GM12892 (cell line): Measurements from ENCODE around the gene CD109.

ENCODE experiments used
- DNase-seq: peaks from one replicate; pipeline ENCODE4 v3.0.0; 2011; ENCODE audit not compliant: insufficient read length
- FAIRE-seq: peaks from 2 replicates; lab custom pipeline; 2011; peaks lifted over from hg19 to GRCh38; lab: Jason Lieb, UNC
- POLR2A ChIP-seq: IDR thresholded peaks from 2 replicates; pipeline ENCODE4 v1.6.1; 2011; ENCODE audit warnings: low read depth, low read length, control low read depth
- POLR2AphosphoS5 ChIP-seq: IDR thresholded peaks from 2 replicates; pipeline ENCODE4 v1.6.1; 2011; ENCODE audit warnings: low read depth, low read length, control low read depth
- TAF1 ChIP-seq: IDR thresholded peaks from 2 replicates; pipeline ENCODE4 v1.6.1; 2011; ENCODE audit warnings: low read depth, mild to moderate bottlenecking, control low read depth, low read length, borderline replicate concordance

The CD109 gene

DNA sequence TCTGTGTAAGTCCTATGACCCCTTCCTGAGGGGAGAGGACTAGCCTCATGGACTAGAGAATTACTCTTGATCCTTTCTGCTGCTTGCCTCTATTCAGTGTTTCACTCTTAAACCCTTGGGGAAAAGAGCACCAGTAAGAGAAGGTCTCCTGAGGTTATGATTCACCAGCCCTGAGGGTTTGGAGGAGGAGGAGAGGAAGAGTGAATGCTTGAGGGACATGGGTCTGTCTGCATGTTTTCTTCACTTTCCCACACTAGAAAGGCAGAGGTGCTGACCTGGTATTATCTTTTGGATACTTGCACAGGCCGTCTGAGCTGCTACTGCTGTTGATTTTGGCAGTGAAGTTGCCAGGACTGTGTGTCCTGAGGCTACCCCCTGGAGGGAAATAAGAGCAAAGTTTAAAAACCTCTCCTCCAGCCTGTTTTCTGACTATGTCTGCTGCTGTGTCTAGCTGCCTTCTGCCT is 78.3 kb downstream of the CD109 start:
- no peak for FAIRE-seq
- no peak for TF ChIP-seq POLR2AphosphoS5
- TF ChIP-seq TAF1 = no peak
- TF ChIP-seq POLR2A = no peak
- DNase-seq = no peak

- no peak for TF ChIP-seq POLR2AphosphoS5
- no peak for TF ChIP-seq TAF1
- TF ChIP-seq POLR2A = no peak
- DNase-seq (no peak), FAIRE-seq (no peak)
Measured at GRCh38 chr6:73779943-73780342, 83.9 kb downstream of the CD109 start.

- FAIRE-seq = no peak
Measured at GRCh38 chr6:73782911-73783310, 86.9 kb downstream of the CD109 start.

DNA sequence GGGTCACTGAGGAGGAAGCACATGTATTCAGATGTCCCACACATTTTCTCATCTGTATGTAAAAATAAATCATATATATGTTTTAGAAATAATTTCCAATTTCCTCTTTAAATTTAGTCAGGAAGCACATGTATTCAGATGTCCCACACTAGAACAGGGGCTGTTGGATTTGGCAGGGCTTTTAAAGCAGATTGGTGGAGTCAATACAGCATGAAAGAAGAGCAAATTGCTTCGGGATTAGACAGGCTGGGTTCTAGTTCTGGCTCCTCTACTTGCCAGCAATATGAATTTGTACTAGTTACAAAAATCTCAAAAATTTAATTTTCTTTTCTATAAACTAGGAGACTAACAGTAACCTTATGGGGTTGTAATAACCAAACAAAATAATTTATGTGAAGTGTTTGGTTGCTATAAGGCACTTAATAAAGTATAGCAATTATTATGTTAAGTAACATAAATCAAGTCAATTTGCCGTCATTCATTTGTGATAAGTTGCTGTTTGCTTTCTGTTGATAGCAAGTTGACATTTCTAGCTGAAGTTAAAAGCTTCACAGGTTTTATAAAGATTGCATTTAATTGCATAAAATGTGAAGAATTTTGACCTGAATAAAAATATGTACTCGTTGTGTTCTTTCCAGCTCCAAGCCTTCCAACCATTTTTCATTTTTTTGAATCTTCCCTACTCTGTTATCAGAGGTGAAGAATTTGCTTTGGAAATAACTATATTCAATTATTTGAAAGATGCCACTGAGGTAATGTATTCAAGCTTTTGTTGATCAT is 88.9 kb downstream of the CD109 start:
- no peak for FAIRE-seq
- DNase-seq = no peak

More at GRCh38 chr6:73782911-73783310, 86.9 kb downstream of the CD109 start:
- TF ChIP-seq TAF1 = no peak
- no peak for TF ChIP-seq POLR2AphosphoS5
- TF ChIP-seq POLR2A = no peak
- DNase-seq = no peak

GRCh38 chr6:73790574-73790973 is 94.6 kb downstream of the CD109 start:
- FAIRE-seq (no peak), DNase-seq (no peak)
- no peak for TF ChIP-seq POLR2AphosphoS5
- TF ChIP-seq POLR2A = no peak
- no peak for TF ChIP-seq TAF1

More for the DNA sequence above, 88.9 kb downstream of the CD109 start:
- no peak for TF ChIP-seq POLR2A
- no peak for TF ChIP-seq POLR2AphosphoS5
- no peak for TF ChIP-seq TAF1

GRCh38 chr6:73791336-73791735 is 95.3 kb downstream of the CD109 start:
- FAIRE-seq = no peak
- no peak for DNase-seq

GRCh38 chr6:73792738-73793137 is 96.7 kb downstream of the CD109 start:
- TF ChIP-seq TAF1 = no peak
- TF ChIP-seq POLR2A = no peak
- no peak for TF ChIP-seq POLR2AphosphoS5
- no peak for DNase-seq
- FAIRE-seq = no peak

More at GRCh38 chr6:73791336-73791735, 95.3 kb downstream of the CD109 start:
- TF ChIP-seq POLR2AphosphoS5 (no peak), TAF1 (no peak), POLR2A (no peak)

DNA sequence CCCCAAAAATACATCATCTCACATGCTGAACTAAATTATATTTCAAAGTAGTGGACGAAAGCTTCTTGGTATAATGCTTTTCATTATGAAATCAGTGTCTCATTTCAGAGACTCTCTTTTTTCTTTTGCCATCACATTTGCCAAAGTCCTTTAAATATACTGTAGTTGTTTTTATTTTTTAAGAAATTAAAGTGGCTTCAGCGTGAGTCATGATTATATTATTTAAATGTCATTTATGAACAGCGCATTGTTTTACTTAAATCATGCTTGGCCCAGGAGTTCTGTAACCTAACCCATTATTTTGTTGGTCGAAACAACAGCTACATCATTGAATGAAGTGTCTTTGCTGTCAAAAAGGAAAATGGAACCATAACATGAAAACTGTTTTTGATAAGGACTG is 100.9 kb downstream of the CD109 start:
- no peak for FAIRE-seq
- DNase-seq = no peak
- TF ChIP-seq POLR2A (no peak), POLR2AphosphoS5 (no peak), TAF1 (no peak)

GRCh38 chr6:73797861-73798260 is 101.9 kb downstream of the CD109 start:
- no peak for FAIRE-seq
- no peak for DNase-seq
- no peak for TF ChIP-seq POLR2A
- TF ChIP-seq TAF1 = no peak
- TF ChIP-seq POLR2AphosphoS5 = no peak

DNA sequence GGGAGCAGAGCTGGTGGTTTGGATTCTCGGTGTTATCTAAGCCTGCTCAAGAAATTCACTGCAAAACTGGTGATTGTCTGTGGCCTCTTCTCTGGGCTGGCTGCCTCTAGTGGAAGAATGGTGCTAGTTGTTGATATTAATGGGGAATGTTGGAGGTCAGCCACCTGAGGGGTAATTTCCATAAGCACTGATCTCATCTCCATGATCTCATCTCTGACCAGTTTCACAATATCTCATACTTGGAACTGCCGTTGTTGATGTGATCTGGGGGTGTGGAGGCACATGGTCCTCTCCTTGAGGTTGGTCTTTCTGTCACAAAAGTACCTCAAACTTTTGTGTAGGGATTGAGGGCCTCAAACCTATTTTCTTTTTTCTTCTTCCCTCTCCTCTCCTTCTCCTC is 102.6 kb downstream of the CD109 start:
- TF ChIP-seq TAF1 (no peak), POLR2AphosphoS5 (no peak), POLR2A (no peak)

DNA sequence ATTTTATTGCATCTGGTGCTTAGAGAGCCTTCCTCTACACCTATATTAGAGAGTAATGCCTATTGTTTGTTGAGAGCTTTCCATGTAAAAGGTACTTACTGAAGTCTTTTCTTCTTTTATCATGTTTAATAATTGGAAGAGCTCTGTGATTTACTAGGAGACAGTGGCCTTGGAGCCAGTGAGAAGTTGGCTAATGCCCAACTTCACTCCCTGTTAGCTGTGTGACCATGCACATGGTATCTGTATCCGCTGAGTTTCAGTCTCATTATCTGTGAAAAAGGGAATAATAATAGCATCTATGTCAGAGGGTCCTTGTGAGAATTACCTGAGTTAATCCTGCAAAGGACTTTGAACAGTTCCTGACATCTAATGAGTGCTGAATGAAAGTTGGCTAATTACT is 105.0 kb downstream of the CD109 start:
- TF ChIP-seq POLR2AphosphoS5 (no peak), POLR2A (no peak), TAF1 (no peak)
- FAIRE-seq = no peak

More for the DNA sequence above, 102.6 kb downstream of the CD109 start:
- FAIRE-seq (no peak), DNase-seq (no peak)

GRCh38 chr6:73801652-73802268 is 105.8 kb downstream of the CD109 start:
- DNase-seq (no peak), FAIRE-seq (no peak)
- TF ChIP-seq POLR2A (no peak), TAF1 (no peak), POLR2AphosphoS5 (no peak)

More for the DNA sequence above, 105.0 kb downstream of the CD109 start:
- no peak for DNase-seq

GRCh38 chr6:73802366-73802765 is 106.4 kb downstream of the CD109 start:
- FAIRE-seq = no peak
- DNase-seq = no peak
- no peak for TF ChIP-seq POLR2A
- TF ChIP-seq POLR2AphosphoS5 = no peak
- TF ChIP-seq TAF1 = no peak
